GM13976 (cell line): ENCODE results near the gene CDC14A.

Experiments used
- DNase-seq: peaks from one replicate; pipeline ENCODE4 v3.0.0; 2012; ENCODE audit warnings: low spot score
- in situ Hi-C: fragments of 300-500 bp; cut with MboI; formaldehyde crosslinking; loops from one replicate; pipeline ENCODE4 v1.12.0; 2022; ENCODE audit warnings: low sequenced_read_pairs, mixed read lengths, inconsistent platforms; ENCODE audit not compliant: unreplicated experiment
- TF ChIP-seq, protein P1 (sequence below): IDR thresholded peaks from 2 replicates; pipeline ENCODE4 v1.5.1; 2012; ENCODE audit warnings: borderline replicate concordance, mild to moderate bottlenecking; ENCODE audit not compliant: insufficient read depth; ENCODE audit errors: extremely low read depth, missing control alignments, control extremely low read depth

Gene CDC14A

DNA sequence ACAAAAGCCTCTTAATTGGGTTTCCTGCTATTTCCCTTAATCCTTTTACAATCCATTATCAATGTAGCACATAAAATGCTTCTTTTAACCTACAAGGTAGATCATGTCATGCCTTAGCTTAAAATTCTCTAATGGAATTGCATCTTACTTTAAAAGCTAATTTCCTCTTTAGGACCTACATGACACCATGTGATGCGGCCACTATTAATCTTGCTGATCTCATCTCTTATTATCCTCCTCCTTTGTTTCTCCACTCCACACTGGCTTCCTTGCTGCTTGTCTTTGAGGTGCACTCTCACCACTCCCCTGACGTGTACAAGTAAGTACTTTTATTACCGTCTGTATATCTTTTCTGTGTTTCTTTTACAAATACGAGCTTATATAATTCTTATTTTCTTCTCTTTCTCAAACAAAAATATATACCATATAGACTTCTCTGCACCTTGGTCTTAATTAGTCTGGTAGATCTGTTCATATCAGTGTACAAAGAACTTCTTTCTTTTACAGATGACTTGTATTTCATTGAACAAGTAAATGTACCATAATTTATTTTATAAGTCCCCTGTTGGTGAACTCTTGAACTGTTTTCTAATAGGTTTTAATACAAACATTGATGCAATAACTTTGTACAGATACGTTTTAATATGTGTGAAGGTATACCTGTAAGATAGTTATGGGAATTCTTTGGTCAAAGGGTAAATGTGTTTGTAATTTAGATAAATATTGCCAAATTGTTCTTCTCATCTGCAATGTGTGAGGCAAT, 213.8 kb downstream of the CDC14A start:
- TF ChIP-seq, protein P1, sequence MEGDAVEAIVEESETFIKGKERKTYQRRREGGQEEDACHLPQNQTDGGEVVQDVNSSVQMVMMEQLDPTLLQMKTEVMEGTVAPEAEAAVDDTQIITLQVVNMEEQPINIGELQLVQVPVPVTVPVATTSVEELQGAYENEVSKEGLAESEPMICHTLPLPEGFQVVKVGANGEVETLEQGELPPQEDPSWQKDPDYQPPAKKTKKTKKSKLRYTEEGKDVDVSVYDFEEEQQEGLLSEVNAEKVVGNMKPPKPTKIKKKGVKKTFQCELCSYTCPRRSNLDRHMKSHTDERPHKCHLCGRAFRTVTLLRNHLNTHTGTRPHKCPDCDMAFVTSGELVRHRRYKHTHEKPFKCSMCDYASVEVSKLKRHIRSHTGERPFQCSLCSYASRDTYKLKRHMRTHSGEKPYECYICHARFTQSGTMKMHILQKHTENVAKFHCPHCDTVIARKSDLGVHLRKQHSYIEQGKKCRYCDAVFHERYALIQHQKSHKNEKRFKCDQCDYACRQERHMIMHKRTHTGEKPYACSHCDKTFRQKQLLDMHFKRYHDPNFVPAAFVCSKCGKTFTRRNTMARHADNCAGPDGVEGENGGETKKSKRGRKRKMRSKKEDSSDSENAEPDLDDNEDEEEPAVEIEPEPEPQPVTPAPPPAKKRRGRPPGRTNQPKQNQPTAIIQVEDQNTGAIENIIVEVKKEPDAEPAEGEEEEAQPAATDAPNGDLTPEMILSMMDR, result no peak
- DNase-seq, result no peak
- in situ Hi-C loops, result no loop called here

DNA sequence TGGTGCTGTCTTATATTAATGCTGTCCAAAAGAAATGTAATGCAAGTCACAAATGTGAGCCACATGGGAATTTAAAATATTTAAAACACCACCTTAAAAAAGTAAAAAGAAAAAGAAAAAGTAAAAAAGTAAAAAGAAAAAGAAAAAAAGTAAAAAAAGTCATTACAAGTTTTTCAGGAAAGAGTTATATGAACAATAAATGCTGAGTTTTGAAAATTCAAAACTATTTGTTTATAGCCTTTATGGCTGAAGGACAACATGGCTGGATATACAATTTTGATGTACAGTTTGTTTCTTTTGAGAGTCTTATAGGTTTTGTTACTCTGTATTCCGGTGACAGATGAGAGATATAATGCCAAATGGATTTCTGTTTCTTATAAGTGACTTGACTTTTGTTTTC, 214.8 kb downstream of the CDC14A start:
- TF ChIP-seq, protein P1, result no peak
- in situ Hi-C loops, result no loop called here

More for the DNA sequence above, 214.8 kb downstream of the CDC14A start:
- DNase-seq, result no peak
